GM12878 (cell line): Measurements from ENCODE around the gene GRIK2. TPM values are rescaled to one million over a fixed set of nuclear protein-coding genes. Genes with fewer than 3 reads are reported as not detected.

Experiments
- ATAC-seq: fragments of 200-7000 bp; cut with Tn5 transposase; 3 replicates; pipeline ENCODE4 v1.9.1; 2020; ENCODE audit warnings: mild to moderate bottlenecking, moderate library complexity
- BruUV-seq: library from RNA; stranded (reverse); fragments of 400-500 nt; replicated peaks from 2 replicates; lab custom pipeline; 2021; lab: Mats Ljungman, UMichigan
- CTCF ChIA-PET: fragments of 300-600 bp; sonication (Branson Sonifier 250); formaldehyde crosslinking; extraction: SDS; loops from one replicate; lab custom pipeline; 2021; ENCODE audit warnings: inconsistent platforms; lab: Yijun Ruan, JAX
- POLR2A ChIA-PET: fragments of 350-600 bp; formaldehyde crosslinking; extraction: SDS; loops from one replicate; lab custom pipeline; 2021; ENCODE audit warnings: inconsistent platforms; lab: Charles Lee
- RAD21 ChIA-PET: fragments of 300-600 bp; sonication (Branson Sonifier 250); formaldehyde crosslinking; loops from one replicate; lab custom pipeline; 2023; ENCODE audit warnings: antibody characterized with exemption; ENCODE audit not compliant: unreplicated experiment; lab: Charles Lee
- SMC1A ChIA-PET: fragments of 300-600 bp; sonication (Branson Sonifier 250); formaldehyde crosslinking; loops from one replicate; lab custom pipeline; 2023; ENCODE audit not compliant: unreplicated experiment, uncharacterized antibody; lab: Charles Lee
- DNase-seq: peaks from one replicate; pipeline ENCODE4 v3.0.0-alpha.2; 2011; ENCODE audit warnings: low read depth, low spot score
- FAIRE-seq: peaks from 3 replicates; lab custom pipeline; 2011; peaks lifted over from hg19 to GRCh38; lab: Jason Lieb, UNC
- H2AFZ ChIP-seq: 2 replicates; pipeline ENCODE4 v1.6.0; 2011; ENCODE audit warnings: low read depth, low read length, control low read depth; ENCODE audit not compliant: control insufficient read depth
- H3K27ac ChIP-seq: 2 replicates; pipeline ENCODE4 v1.5.1; 2011; ENCODE audit warnings: control low read depth; ENCODE audit not compliant: control insufficient read depth, insufficient read depth
- H3K27me3 ChIP-seq, 2 experiments: replicated peaks in 1 of 2; 2 replicates each; pipeline versions ENCODE4 v1.6.0 to v1.6.1; 2011; ENCODE audit warnings: low read length in 1 of 2; ENCODE audit not compliant: control insufficient read depth in 2 of 2, insufficient read depth in 2 of 2
- H3K36me3 ChIP-seq, 2 experiments: 2 replicates each; pipeline ENCODE4 v1.5.1; 2011; ENCODE audit warnings: low read length in 1 of 2; ENCODE audit not compliant: control insufficient read depth in 2 of 2, insufficient read depth in 2 of 2
- H3K4me1 ChIP-seq: 2 replicates; pipeline ENCODE4 v1.6.1; 2011; ENCODE audit warnings: mild to moderate bottlenecking, low read length, moderate library complexity, mixed read lengths; ENCODE audit not compliant: control insufficient read depth, insufficient read depth
- H3K4me2 ChIP-seq: 2 replicates; pipeline ENCODE4 v1.6.0; 2011; ENCODE audit warnings: control low read depth; ENCODE audit not compliant: control insufficient read depth, insufficient read depth
- H3K4me3 ChIP-seq: fragments of 200-600 bp; sonication (generic); 2 replicates; pipeline ENCODE4 v1.5.1; 2016
- H3K79me2 ChIP-seq: 2 replicates; pipeline ENCODE4 v1.6.0; 2011; ENCODE audit warnings: low read length; ENCODE audit not compliant: control insufficient read depth, insufficient read depth
- H3K9ac ChIP-seq: 2 replicates; pipeline ENCODE4 v1.8.0; 2011; ENCODE audit warnings: low read length, control low read depth, mixed read lengths; ENCODE audit not compliant: control insufficient read depth, insufficient read depth
- H3K9me3 ChIP-seq: replicated peaks from 3 replicates; pipeline ENCODE4 v1.5.1; 2011; ENCODE audit warnings: mild to moderate bottlenecking, low read length; ENCODE audit not compliant: control insufficient read depth, insufficient read depth
- H4K20me1 ChIP-seq: 2 replicates; pipeline ENCODE4 v1.6.0; 2011; ENCODE audit not compliant: control insufficient read depth, insufficient read depth
- BRCA1 ChIP-seq: IDR thresholded peaks from 2 replicates; pipeline ENCODE4 v1.6.1; 2011; ENCODE audit warnings: low read depth, low read length, improper control_type of control experiment
- CEBPZ ChIP-seq: fragments of 150-350 bp; IDR thresholded peaks from 2 replicates; pipeline ENCODE4 v1.6.1; 2016; ENCODE audit warnings: low read depth, low read length
- CREM ChIP-seq: IDR thresholded peaks from 2 replicates; pipeline ENCODE4 v1.6.1; 2014; ENCODE audit warnings: antibody characterized with exemption, low read depth
- GATAD2B ChIP-seq: fragments of 450-650 bp; conservative IDR thresholded peaks from 2 replicates; pipeline ENCODE4 v1.6.1; 2017; ENCODE audit warnings: low read depth, mild to moderate bottlenecking, moderate library complexity
- HCFC1 ChIP-seq: fragments of 150-350 bp; IDR thresholded peaks from 2 replicates; pipeline ENCODE4 v1.6.1; 2014; ENCODE audit warnings: low read length
- JUND ChIP-seq: IDR thresholded peaks from 2 replicates; pipeline ENCODE4 v1.6.1; 2012; ENCODE audit warnings: low read depth, mild to moderate bottlenecking, low read length, improper control_type of control experiment, moderate library complexity
- LARP7 ChIP-seq: fragments of 450-650 bp; IDR thresholded peaks from 2 replicates; pipeline ENCODE4 v1.6.1; 2017; ENCODE audit warnings: mild to moderate bottlenecking
- NFYB ChIP-seq: IDR thresholded peaks from 2 replicates; pipeline ENCODE4 v1.6.1; 2011; ENCODE audit warnings: low read depth, mild to moderate bottlenecking, low read length, improper control_type of control experiment, moderate library complexity; ENCODE audit not compliant: insufficient read depth
- PAX5 ChIP-seq: IDR thresholded peaks from 2 replicates; pipeline ENCODE4 v1.6.1; 2011; ENCODE audit warnings: low read depth, low read length, borderline replicate concordance
- SMAD5 ChIP-seq: IDR thresholded peaks from 2 replicates; pipeline ENCODE4 v1.6.1; 2016; ENCODE audit warnings: antibody characterized with exemption, low read depth
- TCF3 ChIP-seq: IDR thresholded peaks from 2 replicates; pipeline ENCODE4 v1.6.1; 2012; ENCODE audit warnings: low read depth, mild to moderate bottlenecking, low read length, borderline replicate concordance; ENCODE audit not compliant: insufficient read depth
- ZBED1 ChIP-seq: IDR thresholded peaks from 2 replicates; pipeline ENCODE4 v1.6.1; 2016; ENCODE audit warnings: borderline replicate concordance
- WGBS: methylation state at CpG from one replicate; pipeline ENCODE4 v1.1.6; 2016; ENCODE audit warnings: low lambda C conversion rate; ENCODE audit not compliant: insufficient replicate concordance, insufficient coverage; ENCODE audit errors: missing lambda C conversion rate; 5-methylcytosine and 5-hydroxymethylcytosine counted together
- in situ Hi-C: fragments of 300-500 bp; cut with MboI; formaldehyde crosslinking; loops from 9 replicates; pipeline ENCODE4 v1.14.3; 2018; ENCODE audit warnings: mixed read lengths
- intact Hi-C: fragments of 100-400 bp; cut with micrococcal nuclease; formaldehyde crosslinking; loops from one replicate; pipeline ENCODE4 v1.14.2; 2022; ENCODE audit not compliant: unreplicated experiment
- polyA plus RNA-seq, 11 experiments: library from polyadenylated mRNA; depleted of rRNA in 4 of 11; unstranded in 6 of 11; stranded (reverse) in 5 of 11; fragments of >200 nt; fragmentation: Nextera tagmentation in 4 of 11; fragmentation: Illumina TruSeq in 1 of 11; extraction: Ambion mirVana in 4 of 11; extraction: Trizol in 1 of 11; gene quantifications; 1 replicate in 1 of 11; 2 replicates in 10 of 11; pipeline versions ENCODE4 v1.2.1 to v1.2.3, GENCODE V29; 2011 to 2016; ENCODE audit warnings: inconsistent platforms in 2 of 11, missing spikeins in 2 of 11, low read depth in 1 of 11
- total RNA-seq, 4 experiments: library from RNA; depleted of rRNA in 3 of 4; stranded (reverse); fragments of >200 nt in 3 of 4; fragmentation: Illumina TruSeq in 1 of 4; extraction: Trizol in 1 of 4; gene quantifications; 2 replicates each; pipeline versions ENCODE4 v1.2.1 to v1.2.3, GENCODE V29; 2013 to 2021

Gene GRIK2
- total and polyA plus RNA-seq, 10 of the 15 experiments (the other 5 are each of a cell fraction or from before 2014, with no cell fraction given), result not detected

- H3K4me2 ChIP-seq, result no peak overlapping the region
- ChIA-PET POLR2A (no interaction called here), CTCF (no interaction called here), RAD21 (no interaction called here), SMC1A (no interaction called here)
- 100% methylated on average over 1 of the region's 1 CpG for WGBS
- intact Hi-C loops (no loop called here), in situ Hi-C loops (no loop called here)
- DNase-seq (no peak), ATAC-seq (peak; percentile 57), FAIRE-seq (no peak)
- no peaks in the 10 kb centered on the region for H3K79me2 ChIP-seq
- no TSS peak for BruUV-seq
- no peak overlapping the region for H3K4me3 ChIP-seq
- H3K9me3 ChIP-seq, result peaks cover 2% of the 10 kb centered on the region; the same call in 1 of the 3 replicates
- H3K27me3 ChIP-seq, result no peaks in the 10 kb centered on the region
- no peaks in the 10 kb centered on the region for H4K20me1 ChIP-seq
- H2AFZ ChIP-seq, result no peak overlapping the region
- no peaks in the 10 kb centered on the region for H3K36me3 ChIP-seq
- H3K9ac ChIP-seq, result no peak overlapping the region
- no peak overlapping the region for H3K27ac ChIP-seq
- TF ChIP-seq TCF3 (no peak), PAX5 (0 out of 2 replicates have a peak, but pooled peaks have one; percentile 35), CEBPZ (no peak), SMAD5 (no peak)
- no peaks in the 10 kb centered on the region for H3K4me1 ChIP-seq
These were observed 389.8 kb downstream of the GRIK2 start for GRCh38 chr6:101783287-101783686.

- Histone ChIP-seq H3K27ac (no peak overlapping the region), H3K4me3 (no peak overlapping the region), H2AFZ (no peak overlapping the region), H3K27me3 (no peaks in the 10 kb centered on the region), H3K9me3 (peaks cover 2% of the 10 kb centered on the region; the same call in 1 of the 3 replicates), H3K9ac (no peak overlapping the region), H3K36me3 (no peaks in the 10 kb centered on the region), H4K20me1 (no peaks in the 10 kb centered on the region), H3K79me2 (no peaks in the 10 kb centered on the region), H3K4me2 (no peak overlapping the region), H3K4me1 (no peaks in the 10 kb centered on the region)
- intact Hi-C loops, result no loop called here
- ChIA-PET RAD21 (no interaction called here), POLR2A (no interaction called here), CTCF (no interaction called here), SMC1A (interaction anchor here (1.0 kb wide), 1 partner anchor 11 kb away, joined by 3 read pairs; no protein-coding TSS in a partner anchor)
- DNase-seq (no peak), FAIRE-seq (no peak), ATAC-seq (no peak)
- BruUV-seq, result no TSS peak
- in situ Hi-C loops, result no loop called here
- 0% methylated on average over 2 of the region's 2 CpGs for whole genome bisulfite sequencing
- TF ChIP-seq CREM, result no peak
- no peak for TF ChIP-seq GATAD2B
- no peak for TF ChIP-seq ZBED1
- no peak for TF ChIP-seq HCFC1
- TF ChIP-seq LARP7, result no peak
- TF ChIP-seq NFYB, result no peak
- no peak for TF ChIP-seq JUND
- no peak for TF ChIP-seq BRCA1
These were observed 390.6 kb downstream of the GRIK2 start for GRCh38 chr6:101784094-101784493.
